Fibroblast of skin of left biceps (primary cell): ENCODE results near the gene C6orf132.

Source experiments
- DNase-seq, 2 experiments: peaks; one replicate each; pipeline ENCODE4 v3.0.0-alpha.2; 2013; ENCODE audit warnings: low read depth in 2 of 2

Gene C6orf132

DNA sequence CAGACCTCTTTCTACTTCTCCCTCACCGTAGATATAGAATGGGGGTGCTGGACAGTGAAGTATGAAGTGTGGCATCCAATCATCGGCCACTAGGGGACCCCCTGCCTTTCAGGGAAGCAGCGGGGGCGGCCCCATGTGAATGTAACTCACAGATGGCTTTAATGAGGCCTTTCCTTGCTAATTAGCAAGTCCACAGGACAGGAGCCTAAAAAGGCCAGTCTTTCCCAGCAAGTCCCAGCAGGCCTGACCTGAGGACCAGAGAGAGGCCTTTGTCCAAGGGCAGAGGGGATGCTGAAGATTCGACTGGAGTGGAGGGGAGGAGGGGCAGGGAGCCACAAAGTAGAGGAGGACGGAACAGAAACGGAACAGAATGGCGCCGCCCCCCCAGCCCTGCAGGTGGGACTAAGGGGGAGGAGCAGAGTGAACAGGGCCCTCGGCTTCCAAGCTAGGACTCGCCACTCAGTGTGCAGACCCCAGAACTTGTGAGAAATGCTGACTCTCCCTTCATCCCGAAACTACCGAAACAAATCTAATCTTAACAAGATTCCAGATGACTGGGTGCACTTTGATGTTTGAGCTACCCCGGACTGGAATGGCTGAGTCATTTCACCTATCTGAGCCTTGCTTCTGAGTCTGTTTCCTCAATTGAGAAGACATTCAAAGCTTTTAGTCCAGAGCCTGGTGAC lies 5.8 kb downstream of the C6orf132 start:
- DNase-seq = no peak

- no peak for DNase-seq
Observed at GRCh38 chr6:42135722-42136121, 6.7 kb downstream of the C6orf132 start.

DNA sequence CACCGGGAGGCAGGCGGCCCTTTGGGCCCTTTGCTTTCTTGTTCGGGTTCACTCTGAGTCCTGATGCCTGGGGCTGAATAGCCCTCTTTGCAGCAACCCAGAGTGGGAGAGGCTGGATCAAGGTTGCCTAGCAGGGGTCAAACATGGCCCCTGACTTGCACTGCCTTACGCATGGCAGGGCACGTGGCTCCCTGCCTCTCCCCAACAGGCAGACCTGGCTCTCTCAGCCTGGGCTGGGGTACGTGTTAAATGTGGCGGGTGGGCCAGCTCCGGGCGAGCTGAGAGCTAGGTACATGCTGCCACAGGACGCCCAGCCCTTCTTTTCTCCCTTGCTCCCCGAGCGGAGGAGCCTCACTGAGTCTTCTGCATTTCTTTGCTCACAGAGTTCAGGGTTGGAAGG lies 7.3 kb downstream of the C6orf132 start:
- DNase-seq = no peak

DNA sequence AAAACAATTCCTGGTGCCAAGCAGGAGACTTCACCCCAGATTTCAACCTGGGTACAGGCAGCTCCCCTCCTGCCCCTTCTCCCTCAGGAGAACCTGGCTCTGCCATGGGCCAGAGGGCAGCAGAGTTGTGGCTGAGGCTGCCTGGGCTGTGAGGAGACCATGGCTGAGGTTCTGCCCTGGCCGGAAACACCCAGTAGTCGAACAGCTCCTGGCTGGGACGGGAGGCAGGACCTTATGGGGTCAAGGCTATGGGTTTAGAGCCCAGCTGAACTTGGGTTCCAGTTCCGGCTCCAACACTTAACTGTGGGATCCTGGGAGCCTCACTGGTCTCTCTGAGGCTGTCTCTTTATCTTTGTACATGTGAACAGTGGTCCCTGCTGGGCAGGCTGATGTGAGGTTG lies 8.5 kb downstream of the C6orf132 start:
- no peak for DNase-seq

GRCh38 chr6:42131531-42131930 lies 10.9 kb downstream of the C6orf132 start:
- DNase-seq = no peak

GRCh38 chr6:42129360-42129676 lies 13.1 kb downstream of the C6orf132 start:
- DNase-seq = no peak

- no peak for DNase-seq
Observed at GRCh38 chr6:42128460-42129359, 13.7 kb downstream of the C6orf132 start.

GRCh38 chr6:42125663-42126062 lies 16.8 kb downstream of the C6orf132 start:
- DNase-seq = no peak

DNA sequence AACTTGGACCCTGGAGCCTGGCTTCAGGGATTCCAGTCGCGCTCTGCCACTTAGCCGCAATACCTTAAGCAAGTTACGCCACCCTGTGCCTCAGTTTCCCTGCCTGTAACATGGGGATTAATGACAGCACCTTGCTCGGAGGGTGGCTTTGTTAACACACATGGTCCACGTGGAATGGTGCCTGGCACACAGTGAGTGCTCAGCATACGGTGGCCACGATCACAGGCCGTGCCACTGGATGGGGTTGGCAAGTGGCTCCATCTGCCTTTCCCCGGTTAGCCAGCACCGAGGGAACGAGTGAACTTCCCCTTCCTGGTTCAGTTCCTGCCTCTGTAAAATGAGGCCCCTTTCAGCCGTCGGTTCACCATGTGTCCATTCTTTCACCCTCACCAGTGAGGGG lies 17.2 kb downstream of the C6orf132 start:
- DNase-seq = no peak

DNA sequence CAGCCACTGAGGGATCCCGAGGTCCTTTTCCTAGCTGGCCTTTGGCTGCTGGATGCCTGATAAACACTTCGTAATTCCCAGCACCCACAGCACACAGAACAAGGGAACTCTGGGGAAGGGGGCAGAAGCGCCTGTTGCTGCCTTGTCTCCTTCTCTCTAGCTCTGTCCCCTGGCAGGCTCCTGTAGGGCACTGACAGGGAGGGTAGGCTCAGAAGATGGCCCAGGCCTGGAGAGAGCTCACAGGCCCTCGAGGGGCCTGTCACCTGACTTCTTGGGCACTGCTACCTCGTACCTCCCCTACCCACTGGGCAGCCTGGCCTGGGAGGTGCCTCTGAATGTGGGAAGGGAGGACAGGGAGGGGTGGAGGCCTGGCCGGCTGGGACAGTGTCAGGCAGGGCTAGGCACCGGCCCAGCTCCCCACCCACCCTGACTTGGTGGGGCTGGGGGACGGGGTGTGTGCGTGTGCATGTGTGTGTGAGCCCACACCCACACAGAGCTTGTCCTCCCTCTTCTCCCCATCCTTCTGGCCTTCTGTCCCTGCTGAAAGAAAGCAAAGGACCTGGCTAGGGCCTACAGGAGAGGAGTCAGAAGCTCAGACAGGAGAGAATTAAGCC lies 18.1 kb downstream of the C6orf132 start:
- DNase-seq = no peak

- no peak for DNase-seq
Observed at GRCh38 chr6:42123379-42124103, 18.9 kb downstream of the C6orf132 start.

DNA sequence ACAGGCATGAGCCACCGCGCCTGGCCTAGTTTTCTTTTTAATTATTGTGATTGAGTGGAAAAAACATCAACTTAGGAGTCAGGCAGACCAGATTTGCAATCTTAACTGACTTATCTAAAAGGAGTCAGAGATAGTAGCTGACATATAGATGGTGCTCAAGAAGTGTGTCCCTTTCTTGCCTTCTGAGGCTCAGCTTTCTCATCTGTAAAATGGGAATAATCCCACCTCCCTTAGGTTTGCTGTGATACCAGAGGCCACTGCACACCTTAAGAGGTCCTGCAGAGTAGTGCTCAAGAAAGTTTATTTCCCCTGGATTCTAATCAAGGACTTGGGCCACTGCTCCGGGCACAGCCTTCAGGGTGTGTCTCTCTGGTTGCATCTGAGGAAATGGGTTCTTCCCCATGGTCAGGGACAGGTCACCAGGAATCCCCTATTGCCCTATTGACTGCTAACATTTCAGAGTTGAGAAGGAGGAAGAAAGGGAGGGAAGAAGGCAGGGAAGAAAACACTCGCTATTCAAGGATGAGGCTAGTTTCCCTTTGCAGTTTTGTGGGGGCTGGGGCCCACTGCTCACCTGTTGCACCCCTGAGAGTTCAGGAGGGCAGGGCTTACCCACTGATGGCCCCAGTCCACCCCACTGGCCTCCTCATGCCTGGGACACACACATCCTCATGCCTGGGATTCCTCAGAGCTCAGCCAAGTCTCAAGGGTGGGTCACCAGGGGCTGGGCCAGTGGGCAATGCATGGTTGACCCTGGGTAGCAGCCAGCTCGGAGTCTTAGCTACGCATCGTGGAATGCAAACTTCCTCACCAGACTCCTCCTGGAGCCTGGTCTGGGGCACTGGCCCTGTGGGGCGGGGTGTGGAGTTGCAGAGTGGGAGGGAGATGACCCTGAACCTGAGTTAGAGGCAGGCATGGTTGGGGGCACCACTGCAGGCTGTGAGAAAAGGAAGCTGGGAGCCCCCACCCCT lies 21.2 kb downstream of the C6orf132 start:
- no peak for DNase-seq

GRCh38 chr6:42118162-42119001 lies 24.0 kb downstream of the C6orf132 start:
- no peak for DNase-seq

DNA sequence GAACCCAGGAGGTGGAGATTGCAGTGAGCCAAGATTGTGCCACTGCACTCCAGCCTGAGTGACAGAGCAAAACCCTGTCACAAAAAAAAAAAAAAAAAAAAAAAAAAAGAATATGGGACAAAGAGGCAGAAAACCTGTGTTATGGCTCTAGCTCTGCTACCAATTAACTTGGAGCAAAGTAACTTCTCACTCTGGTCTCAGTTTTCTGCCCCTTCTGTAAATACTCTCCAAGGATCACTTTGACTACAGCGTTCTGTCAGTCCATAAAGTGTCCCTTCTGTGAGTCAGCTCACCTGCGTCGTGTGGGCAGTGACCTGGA lies 24.6 kb downstream of the C6orf132 start:
- no peak for DNase-seq

GRCh38 chr6:42113936-42114636 lies 28.3 kb downstream of the C6orf132 start:
- no peak for DNase-seq

GRCh38 chr6:42112351-42112750 lies 30.1 kb downstream of the C6orf132 start:
- no peak for DNase-seq

GRCh38 chr6:42110683-42111082 lies 31.7 kb downstream of the C6orf132 start:
- no peak for DNase-seq

- DNase-seq = no peak
Observed at GRCh38 chr6:42108071-42108470, 34.3 kb downstream of the C6orf132 start.
